K562 (cell line): ENCODE results near the gene DYNLL1. TPM values are rescaled to one million over a fixed set of nuclear protein-coding genes. Genes with fewer than 3 reads are reported as not detected.

Experiments used
- BACH1 ChIP-seq: fragments of 200-800 bp; sonication (Bioruptor generic); IDR thresholded peaks from 2 replicates; pipeline ENCODE4 v1.6.1; 2016; ENCODE audit warnings: missing genetic modification characterization, missing compliant biosample characterization
- BDP1 ChIP-seq: IDR thresholded peaks from 3 replicates; pipeline ENCODE4 v1.6.1; 2011; ENCODE audit not compliant: insufficient read length, insufficient read depth
- ELF4 ChIP-seq: fragments of 450-650 bp; formaldehyde crosslinking; IDR thresholded peaks from 2 replicates; pipeline ENCODE4 v1.4.0; 2022; ENCODE audit warnings: missing genetic modification characterization
- ETV6 ChIP-seq, 3 experiments: fragments of 150-350 bp in 1 of 3; sonication (generic) in 1 of 3; formaldehyde crosslinking in 1 of 3; IDR thresholded peaks; 2 replicates each; pipeline versions ENCODE4 v1.6.1 to v1.8.0; 2014 to 2022; ENCODE audit warnings: borderline replicate concordance in 2 of 3, low read depth in 2 of 3, antibody characterized with exemption in 1 of 3, low read length in 1 of 3, mild to moderate bottlenecking in 1 of 3, missing genetic modification reagents in 1 of 3
- GTF2F1 ChIP-seq: IDR thresholded peaks from 2 replicates; pipeline ENCODE4 v1.6.1; 2011; ENCODE audit warnings: low read depth, low read length, improper control_type of control experiment
- HBP1 ChIP-seq: fragments of 450-650 bp; formaldehyde crosslinking; IDR thresholded peaks from 2 replicates; pipeline ENCODE4 v1.4.0; 2022; ENCODE audit warnings: missing genetic modification characterization
- HDAC2 ChIP-seq: fragments of 450-650 bp; IDR thresholded peaks from 2 replicates; pipeline ENCODE4 v1.6.1; 2016; ENCODE audit warnings: mild to moderate bottlenecking
- HDAC8 ChIP-seq: fragments of 450-650 bp; IDR thresholded peaks from 2 replicates; pipeline ENCODE4 v1.6.1; 2016; ENCODE audit warnings: mild to moderate bottlenecking, missing genetic modification characterization, moderate library complexity, missing compliant biosample characterization
- KHSRP ChIP-seq: fragments of 450-650 bp; IDR thresholded peaks from 2 replicates; pipeline ENCODE4 v1.6.1; 2017
- MCM3 ChIP-seq: fragments of 450-650 bp; IDR thresholded peaks from 2 replicates; pipeline ENCODE4 v1.6.1; 2016
- MEF2A ChIP-seq: IDR thresholded peaks from 2 replicates; pipeline ENCODE4 v1.6.1; 2011; ENCODE audit warnings: low read depth, mild to moderate bottlenecking, low read length, moderate library complexity; ENCODE audit not compliant: control insufficient read depth
- NFE2 ChIP-seq: IDR thresholded peaks from 2 replicates; pipeline ENCODE4 v1.6.1; 2014; ENCODE audit warnings: antibody characterized with exemption, low read depth
- SFPQ ChIP-seq: fragments of 200-400 bp; formaldehyde crosslinking; IDR thresholded peaks from 2 replicates; pipeline ENCODE4 v1.6.1; 2017; ENCODE audit warnings: mild to moderate bottlenecking, low read depth, low read length, moderate library complexity
- SMAD3 ChIP-seq: fragments of 450-650 bp; formaldehyde crosslinking; conservative IDR thresholded peaks from 2 replicates; pipeline ENCODE4 v1.4.0; 2020; ENCODE audit warnings: mild to moderate bottlenecking
- TAF7 ChIP-seq: fragments of 450-650 bp; IDR thresholded peaks from 2 replicates; pipeline ENCODE4 v1.6.1; 2016; ENCODE audit warnings: missing genetic modification characterization, missing compliant biosample characterization
- ZC3H8 ChIP-seq: fragments of 450-650 bp; IDR thresholded peaks from 2 replicates; pipeline ENCODE4 v1.6.1; 2017
- ZNF146 ChIP-seq: IDR thresholded peaks from one replicate; pipeline ENCODE4 v1.6.1; 2018; ENCODE audit warnings: missing compliant biosample characterization; ENCODE audit not compliant: unreplicated experiment
- ZNF316 ChIP-seq: fragments of 450-650 bp; IDR thresholded peaks from 2 replicates; pipeline ENCODE4 v1.6.1; 2016
- ZNF408 ChIP-seq: fragments of 250-450 bp; sonication (Bioruptor Pico); IDR thresholded peaks from 2 replicates; pipeline ENCODE4 v1.4.0; 2020; ENCODE audit warnings: low read depth, mild to moderate bottlenecking, moderate library complexity
- polyA plus RNA-seq, 8 experiments: library from polyadenylated mRNA; depleted of rRNA in 4 of 8; stranded (reverse) in 5 of 8; unstranded in 3 of 8; fragments of >200 nt; fragmentation: Nextera tagmentation in 2 of 8; fragmentation: Illumina TruSeq in 1 of 8; extraction: Ambion mirVana in 2 of 8; extraction: Trizol in 1 of 8; gene quantifications; 2 replicates each; pipeline versions ENCODE4 v1.2.1 to v1.2.3, GENCODE V29; 2011 to 2014; ENCODE audit warnings: inconsistent platforms in 1 of 8, missing spikeins in 1 of 8
- total RNA-seq, 7 experiments: library from RNA; depleted of rRNA in 6 of 7; stranded (reverse); fragments of >200 nt in 6 of 7; fragmentation: Illumina TruSeq in 2 of 7; extraction: Trizol in 2 of 7; gene quantifications; 2 replicates each; pipeline versions ENCODE4 v1.2.1 to v1.2.3, GENCODE V29; 2011 to 2021; ENCODE audit warnings: low replicate concordance in 1 of 7
- TF ChIP-seq, protein P1 (sequence below): fragments of 450-650 bp; formaldehyde crosslinking; IDR thresholded peaks from 2 replicates; pipeline ENCODE4 v1.4.0; 2022; ENCODE audit warnings: mild to moderate bottlenecking, moderate library complexity
- TF ChIP-seq, protein P2 (sequence below), 2 experiments: fragments of 450-650 bp; conservative IDR thresholded peaks; 2 replicates each; pipeline ENCODE4 v1.6.1; 2017; ENCODE audit warnings: mild to moderate bottlenecking in 2 of 2, moderate library complexity in 2 of 2

DYNLL1 gene
- total and polyA plus RNA-seq, 9 of the 15 experiments (the other 6 are each of a cell fraction or from before 2014, with no cell fraction given): 303 to 1,112 (median 468) TPM

- TF ChIP-seq ETV6 (IDR thresholded peaks at IDR 0.05; ENCODE audit: borderline replicate concordance in 1 of 2, low read depth in 2 of 2, low read length in 1 of 2) (no peak; a peak in 1 of 4 replicates), ETV6 (CRISPR knock-in tag; IDR thresholded peaks at IDR 0.05; ENCODE audit: borderline replicate concordance) (no peak), MCM3 (no peak), ZNF408 (CRISPR knock-in tag) (no peak), HBP1 (CRISPR knock-in tag) (peak; percentile 69; the same call in 1 of the 2 replicates), NFE2 (no peak), GTF2F1 (peak; percentile 76; the same call in 1 of the 2 replicates), BDP1 (no peak), SFPQ (no peak), BACH1 (no peak), ZNF316 (peak; percentile 1; the same call in 1 of the 2 replicates), HDAC8 (no peak), ELF4 (CRISPR knock-in tag) (no peak), ZNF146 (CRISPR knock-in tag) (no peak), KHSRP (no peak), SMAD3 (no peak), HDAC2 (peak; percentile 67; the same call in 1 of the 2 replicates), ZC3H8 (no peak), MEF2A (no peak), TAF7 (tag) (peak; percentile 99)
- TF ChIP-seq, protein P1, sequence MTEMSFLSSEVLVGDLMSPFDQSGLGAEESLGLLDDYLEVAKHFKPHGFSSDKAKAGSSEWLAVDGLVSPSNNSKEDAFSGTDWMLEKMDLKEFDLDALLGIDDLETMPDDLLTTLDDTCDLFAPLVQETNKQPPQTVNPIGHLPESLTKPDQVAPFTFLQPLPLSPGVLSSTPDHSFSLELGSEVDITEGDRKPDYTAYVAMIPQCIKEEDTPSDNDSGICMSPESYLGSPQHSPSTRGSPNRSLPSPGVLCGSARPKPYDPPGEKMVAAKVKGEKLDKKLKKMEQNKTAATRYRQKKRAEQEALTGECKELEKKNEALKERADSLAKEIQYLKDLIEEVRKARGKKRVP: peak; percentile 90
- TF ChIP-seq, protein P2, sequence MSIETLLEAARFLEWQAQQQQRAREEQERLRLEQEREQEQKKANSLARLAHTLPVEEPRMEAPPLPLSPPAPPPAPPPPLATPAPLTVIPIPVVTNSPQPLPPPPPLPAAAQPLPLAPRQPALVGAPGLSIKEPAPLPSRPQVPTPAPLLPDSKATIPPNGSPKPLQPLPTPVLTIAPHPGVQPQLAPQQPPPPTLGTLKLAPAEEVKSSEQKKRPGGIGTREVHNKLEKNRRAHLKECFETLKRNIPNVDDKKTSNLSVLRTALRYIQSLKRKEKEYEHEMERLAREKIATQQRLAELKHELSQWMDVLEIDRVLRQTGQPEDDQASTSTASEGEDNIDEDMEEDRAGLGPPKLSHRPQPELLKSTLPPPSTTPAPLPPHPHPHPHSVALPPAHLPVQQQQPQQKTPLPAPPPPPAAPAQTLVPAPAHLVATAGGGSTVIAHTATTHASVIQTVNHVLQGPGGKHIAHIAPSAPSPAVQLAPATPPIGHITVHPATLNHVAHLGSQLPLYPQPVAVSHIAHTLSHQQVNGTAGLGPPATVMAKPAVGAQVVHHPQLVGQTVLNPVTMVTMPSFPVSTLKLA (conservative IDR thresholded peaks at IDR 0.05): peak in 1 of 2 experiments; percentile 81
Measured at GRCh38 chr12:120528861-120529525, 33.1 kb downstream of the DYNLL1 start, which contains the start of gene COQ5 (continued).
